NT2/D1 (cell line): ENCODE results near the gene USF1.
"Not testable (repeated sequence)": the region's sequence is repeated elsewhere in the genome, so short reads cannot be mapped to it uniquely, and the experiment has no call there.

Experiments
- YY1 ChIP-seq: IDR thresholded peaks from 2 replicates; pipeline ENCODE4 v1.6.1; 2011; ENCODE audit not compliant: insufficient read length, insufficient read depth
- ZNF274 ChIP-seq: IDR thresholded peaks from 2 replicates; pipeline ENCODE4 v1.6.1; 2011; ENCODE audit warnings: mild to moderate bottlenecking, low read depth, low read length

GRCh38 chr1:161026954-161027353 is 18.8 kb downstream of the USF1 start:
- TF ChIP-seq YY1, ZNF274: not testable (repeated sequence)
